MCF 10A (cell line): ENCODE results near the gene ANKRD11. TPM values are rescaled to one million over a fixed set of nuclear protein-coding genes. Genes with fewer than 3 reads are reported as not detected.

Experiments
- BruUV-seq: library from RNA; stranded (reverse); fragments of 400-500 nt; replicated peaks from 2 replicates; lab custom pipeline; 2021; lab: Mats Ljungman, UMichigan
- CTCF ChIA-PET: fragments of 300-600 bp; sonication (Branson Sonifier 250); formaldehyde crosslinking; extraction: SDS; loops from one replicate; lab custom pipeline; 2021; ENCODE audit warnings: antibody characterized with exemption, inconsistent platforms; lab: Yijun Ruan, JAX
- POLR2A ChIA-PET: fragments of 300-600, 350-650 bp; sonication (Branson Sonifier 250); formaldehyde crosslinking; extraction: SDS; loops from one replicate; lab custom pipeline; 2020; ENCODE audit warnings: antibody characterized with exemption, inconsistent platforms; lab: Yijun Ruan, JAX
- DNase-seq: peaks from one replicate; pipeline ENCODE4 v3.0.0-alpha.2; 2018; ENCODE audit not compliant: unreplicated experiment
- H3K27ac Mint-ChIP-seq: one replicate; pipeline ENCODE4 v1.8.0; 2022; ENCODE audit warnings: mild to moderate bottlenecking, low read depth, mixed read lengths; ENCODE audit not compliant: unreplicated experiment
- H3K27me3 Mint-ChIP-seq: one replicate; pipeline ENCODE4 v1.8.0; 2022; ENCODE audit warnings: mixed read lengths; ENCODE audit not compliant: insufficient read depth, unreplicated experiment
- H3K36me3 Mint-ChIP-seq: one replicate; pipeline ENCODE4 v1.8.0; 2022; ENCODE audit warnings: mild to moderate bottlenecking, moderate library complexity, mixed read lengths; ENCODE audit not compliant: insufficient read depth, unreplicated experiment
- H3K4me1 Mint-ChIP-seq: one replicate; pipeline ENCODE4 v1.8.0; 2022; ENCODE audit warnings: mixed read lengths; ENCODE audit not compliant: insufficient read depth, unreplicated experiment
- H3K4me3 Mint-ChIP-seq: one replicate; pipeline ENCODE4 v1.8.0; 2022; ENCODE audit warnings: mild to moderate bottlenecking, moderate library complexity, mixed read lengths; ENCODE audit not compliant: unreplicated experiment
- H3K9me3 Mint-ChIP-seq: one replicate; pipeline ENCODE4 v1.8.0; 2022; ENCODE audit warnings: mixed read lengths; ENCODE audit not compliant: unreplicated experiment
- CTCF ChIP-seq: fragments of 200-600 bp; IDR thresholded peaks from one replicate; pipeline ENCODE4 v1.8.0; 2022; ENCODE audit warnings: antibody characterized with exemption, mild to moderate bottlenecking; ENCODE audit not compliant: unreplicated experiment
- intact Hi-C: fragments of 100-400 bp; cut with micrococcal nuclease; formaldehyde crosslinking; loops from 2 replicates; pipeline ENCODE4 v1.14.1; 2022
- total RNA-seq: library from RNA; stranded (reverse); gene quantifications from 2 replicates; pipeline ENCODE4 v1.2.3, GENCODE V29; 2022

Gene ANKRD11
- total RNA-seq, 1 experiment from 2014 or later, result 237 TPM

DNA sequence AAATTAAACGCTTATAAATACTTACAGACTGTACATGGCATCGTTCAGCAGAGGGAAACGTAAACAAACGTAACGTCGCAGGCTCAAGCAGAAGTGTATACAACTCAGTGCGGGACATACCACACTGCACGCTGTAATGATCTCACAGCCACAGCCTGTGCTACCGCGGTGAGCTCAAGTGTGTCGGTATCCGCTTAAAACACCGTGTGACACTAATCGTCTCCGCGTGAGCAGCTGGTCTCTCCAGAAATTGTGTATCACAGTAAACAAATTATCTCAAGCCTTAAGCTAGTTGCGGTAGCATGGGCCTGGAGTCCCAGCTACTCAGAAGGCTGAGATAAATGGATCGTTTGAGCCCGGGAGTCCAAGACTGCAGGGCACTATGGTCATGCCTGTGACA is 115.3 kb downstream of the ANKRD11 start:
- Mint-ChIP-seq H3K36me3 (peaks cover 21% of the 10 kb centered on the region), H3K27me3 (no peaks in the 10 kb centered on the region), H3K9me3 (no peaks in the 10 kb centered on the region), H3K4me3 (no peak overlapping the region), H3K4me1 (peaks cover 12% of the 10 kb centered on the region), H3K27ac (no peak overlapping the region)
- no peak for DNase-seq
- CTCF ChIA-PET, result interaction anchor here (0.6 to 1.0 kb wide), 3 partner anchors 9 to 56 kb away, joined by 3 read pairs; no protein-coding TSS in a partner anchor
- intact Hi-C loops, result no loop called here
- no peak for TF ChIP-seq CTCF
- no TSS peak for BruUV-seq
- POLR2A ChIA-PET, result no interaction called here

DNA sequence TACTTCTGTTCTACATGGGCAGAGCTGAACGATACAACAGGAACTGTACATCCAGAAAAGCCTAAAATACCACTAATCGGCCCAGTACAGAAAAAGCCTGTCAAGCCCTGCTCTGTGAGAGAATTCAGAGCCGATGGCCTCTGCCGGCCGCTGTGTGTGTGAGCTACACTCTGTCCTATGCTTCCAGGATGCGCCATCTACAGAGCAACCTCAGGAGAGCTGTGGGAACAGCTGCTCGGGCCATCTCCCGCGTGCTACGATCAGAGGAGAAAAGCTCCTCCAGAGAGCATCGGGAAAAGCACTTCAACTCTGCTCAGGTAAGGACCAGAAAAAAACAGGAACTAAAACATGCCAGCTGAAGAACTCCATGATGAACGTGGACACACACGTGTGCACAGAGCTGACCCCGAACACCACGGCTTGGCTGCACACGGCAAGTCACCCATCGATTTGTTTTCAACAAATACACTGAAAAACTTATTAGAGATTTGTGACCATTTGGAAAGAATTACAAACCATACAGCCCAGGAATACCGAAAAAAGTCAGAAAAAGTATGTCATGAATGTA is 115.9 kb downstream of the ANKRD11 start:
- no peak overlapping the region for H3K27ac Mint-ChIP-seq
- CTCF ChIA-PET, result interaction anchor here (0.7 to 1.0 kb wide), 2 partner anchors 10 to 55 kb away, joined by 3 read pairs; no protein-coding TSS in a partner anchor

GRCh38 chr16:89373355-89374110 is 116.8 kb downstream of the ANKRD11 start:
- ChIA-PET POLR2A (interaction anchor here (1.7 kb wide), 1 partner anchor 20 kb away, joined by 5 read pairs; no protein-coding TSS in a partner anchor), CTCF (interaction anchor here (0.8 to 1.2 kb wide), 2 partner anchors 11 to 84 kb away, joined by 3 to 4 read pairs; no protein-coding TSS in a partner anchor)
- Mint-ChIP-seq H3K36me3 (peaks cover 30% of the 10 kb centered on the region), H3K4me3 (no peak overlapping the region), H3K4me1 (peaks cover 18% of the 10 kb centered on the region), H3K27me3 (no peaks in the 10 kb centered on the region), H3K27ac (no peak overlapping the region), H3K9me3 (no peaks in the 10 kb centered on the region)
- no TSS peak for BruUV-seq
- no peak for DNase-seq
- intact Hi-C loops, result no loop called here
- no peak for TF ChIP-seq CTCF

More for the DNA sequence above, 115.9 kb downstream of the ANKRD11 start:
- POLR2A ChIA-PET, result interaction anchor here (1.7 kb wide), 1 partner anchor 19 kb away, joined by 5 read pairs; no protein-coding TSS in a partner anchor
- Mint-ChIP-seq H3K9me3 (no peaks in the 10 kb centered on the region), H3K4me1 (peaks cover 12% of the 10 kb centered on the region), H3K27me3 (no peaks in the 10 kb centered on the region), H3K36me3 (peaks cover 21% of the 10 kb centered on the region), H3K4me3 (no peak overlapping the region)
- no TSS peak for BruUV-seq
- intact Hi-C loops, result no loop called here
- DNase-seq, result no peak
- no peak for TF ChIP-seq CTCF

DNA sequence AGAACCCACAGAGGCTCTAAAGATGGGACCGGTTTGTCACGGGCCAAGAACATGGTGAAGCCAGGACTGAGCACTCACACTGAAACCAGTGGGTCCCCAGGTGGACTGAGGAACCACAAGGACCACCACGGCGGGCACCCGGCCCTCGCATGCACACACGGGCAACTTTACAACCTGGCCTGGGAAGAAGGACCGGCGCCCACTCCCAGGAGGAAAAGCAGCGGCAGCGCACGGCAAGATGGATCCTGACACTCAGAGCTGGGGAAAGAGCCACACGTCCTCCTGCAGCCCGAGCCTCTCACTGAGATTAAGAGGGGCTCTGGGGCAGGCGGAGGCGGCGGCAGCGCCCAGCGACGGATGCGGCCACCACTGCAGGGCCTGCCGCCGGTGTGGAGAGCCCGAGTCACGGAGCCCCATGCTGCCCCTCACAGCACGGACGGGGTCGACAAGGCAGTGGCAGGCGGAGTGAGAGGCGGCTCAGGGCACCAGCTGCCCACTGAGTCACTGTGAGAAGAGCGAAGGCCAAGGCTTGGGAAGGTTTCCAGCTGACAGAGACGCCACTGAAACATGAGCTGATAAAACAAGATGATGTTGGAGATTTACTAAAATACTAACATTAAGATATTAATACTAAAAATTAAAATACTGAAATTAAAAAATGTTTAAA is 118.3 kb downstream of the ANKRD11 start:
- H3K27me3 Mint-ChIP-seq, result no peaks in the 10 kb centered on the region
- TF ChIP-seq CTCF, result no peak
- no peak for DNase-seq
- CTCF ChIA-PET, result interaction anchor here (1.2 kb wide), 1 partner anchor 83 kb away, joined by 4 read pairs; no protein-coding TSS in a partner anchor
- H3K27ac Mint-ChIP-seq, result no peak overlapping the region
- no TSS peak for BruUV-seq
- peaks cover 18% of the 10 kb centered on the region for H3K4me1 Mint-ChIP-seq
- POLR2A ChIA-PET, result no interaction called here
- peaks cover 44% of the 10 kb centered on the region for H3K36me3 Mint-ChIP-seq
- H3K9me3 Mint-ChIP-seq, result no peaks in the 10 kb centered on the region
- intact Hi-C loops, result no loop called here
- H3K4me3 Mint-ChIP-seq, result no peak overlapping the region
